K562 (cell line): ENCODE results near the gene AHI1. TPM values are rescaled to one million over a fixed set of nuclear protein-coding genes. Genes with fewer than 3 reads are reported as not detected.

Experiments
- CHAMP1 ChIP-seq: fragments of 450-650 bp; IDR thresholded peaks from 2 replicates; pipeline ENCODE4 v1.6.1; 2016; ENCODE audit warnings: mild to moderate bottlenecking
- CTBP1 ChIP-seq: fragments of 450-650 bp; IDR thresholded peaks from 2 replicates; pipeline ENCODE4 v1.6.1; 2016; ENCODE audit warnings: borderline replicate concordance
- ELK3 ChIP-seq: fragments of 450-650 bp; formaldehyde crosslinking; IDR thresholded peaks from 2 replicates; pipeline ENCODE4 v1.4.0; 2020; ENCODE audit warnings: mild to moderate bottlenecking
- GATAD2B ChIP-seq: fragments of 450-650 bp; IDR thresholded peaks from 2 replicates; pipeline ENCODE4 v1.6.1; 2017; ENCODE audit warnings: mild to moderate bottlenecking, borderline replicate concordance
- KDM1A ChIP-seq, 2 experiments: fragments of 450-650 bp; IDR thresholded peaks; 2 replicates each; pipeline ENCODE4 v1.6.1; 2016; ENCODE audit warnings: mild to moderate bottlenecking in 2 of 2
- MAFG ChIP-seq: fragments of 450-650 bp; conservative IDR thresholded peaks from 2 replicates; pipeline ENCODE4 v1.6.1; 2016; ENCODE audit warnings: missing genetic modification characterization, missing compliant biosample characterization
- NR2F6 ChIP-seq: fragments of 450-650 bp; formaldehyde crosslinking; IDR thresholded peaks from 2 replicates; pipeline ENCODE4 v1.4.0; 2020; ENCODE audit warnings: mild to moderate bottlenecking
- POLR3A ChIP-seq: IDR thresholded peaks from 2 replicates; pipeline ENCODE4 v1.6.1; 2011; ENCODE audit warnings: borderline replicate concordance, mild to moderate bottlenecking, moderate library complexity; ENCODE audit not compliant: insufficient read length, insufficient read depth; ENCODE audit errors: extremely low read depth
- RNF2 ChIP-seq: sonication (generic); IDR thresholded peaks from 2 replicates; pipeline ENCODE4 v1.6.1; 2016
- SMAD1 ChIP-seq: fragments of 150-350 bp; IDR thresholded peaks from 2 replicates; pipeline ENCODE4 v1.6.1; 2014; ENCODE audit warnings: low read length, low read depth; ENCODE audit not compliant: partially characterized antibody
- SMARCA4 ChIP-seq: fragments of 450-650 bp; IDR thresholded peaks from 2 replicates; pipeline ENCODE4 v1.6.1; 2016
- SMARCC2 ChIP-seq: fragments of 450-650 bp; IDR thresholded peaks from 2 replicates; pipeline ENCODE4 v1.6.1; 2017; ENCODE audit warnings: antibody characterized with exemption, moderate library complexity, mild to moderate bottlenecking, low read depth
- SNIP1 ChIP-seq: fragments of 450-650 bp; IDR thresholded peaks from 2 replicates; pipeline ENCODE4 v1.7.1; 2017; ENCODE audit warnings: low read depth, mild to moderate bottlenecking
- TARDBP ChIP-seq: fragments of 450-650 bp; IDR thresholded peaks from 2 replicates; pipeline ENCODE4 v1.6.1; 2016
- TBL1XR1 ChIP-seq, 2 experiments: IDR thresholded peaks; 2 replicates each; pipeline ENCODE4 v1.6.1; 2012; ENCODE audit warnings: improper control_type of control experiment in 2 of 2, low read length in 2 of 2, mild to moderate bottlenecking in 1 of 2
- THRA ChIP-seq: fragments of 450-650 bp; IDR thresholded peaks from 2 replicates; pipeline ENCODE4 v1.6.1; 2017; ENCODE audit warnings: mild to moderate bottlenecking, moderate library complexity
- YBX1 ChIP-seq: fragments of 450-650 bp; IDR thresholded peaks from 2 replicates; pipeline ENCODE4 v1.7.1; 2016; ENCODE audit warnings: mild to moderate bottlenecking
- ZBTB2 ChIP-seq: fragments of 450-650 bp; IDR thresholded peaks from 2 replicates; pipeline ENCODE4 v1.6.1; 2016; ENCODE audit warnings: antibody characterized with exemption
- ZBTB9 ChIP-seq: fragments of 450-650 bp; formaldehyde crosslinking; IDR thresholded peaks from 2 replicates; pipeline ENCODE4 v1.4.0; 2020; ENCODE audit warnings: mild to moderate bottlenecking, moderate library complexity
- ZFP1 ChIP-seq: fragments of 450-650 bp; formaldehyde crosslinking; IDR thresholded peaks from 2 replicates; pipeline ENCODE4 v1.4.0; 2020; ENCODE audit warnings: mild to moderate bottlenecking, mixed read lengths
- ZFP30 ChIP-seq: fragments of 250-450 bp; sonication (Bioruptor Pico); IDR thresholded peaks from 2 replicates; pipeline ENCODE4 v1.8.0; 2022; ENCODE audit warnings: moderate library complexity, mild to moderate bottlenecking, inconsistent platforms, borderline replicate concordance
- ZNF431 ChIP-seq: sonication (generic); formaldehyde crosslinking; IDR thresholded peaks from 2 replicates; pipeline ENCODE4 v1.8.0; 2022; ENCODE audit warnings: mild to moderate bottlenecking, missing genetic modification reagents
- ZNF707 ChIP-seq: fragments of 250-450 bp; sonication (Bioruptor Pico); conservative IDR thresholded peaks from 2 replicates; pipeline ENCODE4 v1.8.0; 2022; ENCODE audit warnings: inconsistent platforms, mild to moderate bottlenecking, moderate library complexity
- polyA plus RNA-seq, 8 experiments: library from polyadenylated mRNA; depleted of rRNA in 4 of 8; stranded (reverse) in 5 of 8; unstranded in 3 of 8; fragments of >200 nt; fragmentation: Nextera tagmentation in 2 of 8; fragmentation: Illumina TruSeq in 1 of 8; extraction: Ambion mirVana in 2 of 8; extraction: Trizol in 1 of 8; gene quantifications; 2 replicates each; pipeline versions ENCODE4 v1.2.1 to v1.2.3, GENCODE V29; 2011 to 2014; ENCODE audit warnings: inconsistent platforms in 1 of 8, missing spikeins in 1 of 8
- total RNA-seq, 7 experiments: library from RNA; depleted of rRNA in 6 of 7; stranded (reverse); fragments of >200 nt in 6 of 7; fragmentation: Illumina TruSeq in 2 of 7; extraction: Trizol in 2 of 7; gene quantifications; 2 replicates each; pipeline versions ENCODE4 v1.2.1 to v1.2.3, GENCODE V29; 2011 to 2021; ENCODE audit warnings: low replicate concordance in 1 of 7

AHI1 gene
- total and polyA plus RNA-seq, 9 of the 15 experiments (the other 6 are each of a cell fraction or from before 2014, with no cell fraction given), result 24.7 to 54.9 (median 32.2) TPM

GRCh38 chr6:135291288-135292076, 206.1 kb downstream of the AHI1 start (continued):
- TF ChIP-seq ZNF431 (CRISPR knock-in tag) (no peak), TBL1XR1 (IDR thresholded peaks at IDR 0.05; ENCODE audit: low read length in 2 of 2) (peak in 1 of 2 experiments; percentile 70; a peak in 1 of 4 replicates), NR2F6 (CRISPR knock-in tag) (no peak), ZBTB2 (peak; percentile 81; the same call in 1 of the 2 replicates), CTBP1 (peak; percentile 93), SMARCC2 (peak; percentile 70), RNF2 (no peak), GATAD2B (peak; percentile 84), POLR3A (no peak), MAFG (tag) (peak; percentile 65), CHAMP1 (peak; percentile 92), ELK3 (CRISPR knock-in tag) (no peak), KDM1A (IDR thresholded peaks at IDR 0.05) (peak; percentile 82 to 83), SMAD1 (no peak), ZFP1 (CRISPR knock-in tag) (no peak), YBX1 (no peak), ZFP30 (CRISPR knock-in tag) (no peak), ZNF707 (CRISPR knock-in tag) (no peak), SNIP1 (no peak), THRA (peak; percentile 53; the same call in 1 of the 2 replicates), SMARCA4 (peak; percentile 87), TARDBP (no peak), ZBTB9 (no peak)
